Keratinocyte (primary cell): Measurements from ENCODE around the gene S100A4. TPM values are rescaled to one million over a fixed set of nuclear protein-coding genes. Genes with fewer than 3 reads are reported as not detected.

ENCODE experiments used
- DNase-seq: peaks from one replicate; pipeline ENCODE4 v3.0.0-alpha.2; 2011; ENCODE audit warnings: low read depth, missing footprints, low spot score
- FAIRE-seq: peaks from 2 replicates; lab custom pipeline; 2011; peaks lifted over from hg19 to GRCh38; lab: Jason Lieb, UNC
- H2AFZ ChIP-seq: 2 replicates; pipeline ENCODE4 v1.6.0; 2012; ENCODE audit warnings: low read length, control low read depth, inconsistent platforms; ENCODE audit not compliant: control insufficient read depth
- H3K27ac ChIP-seq: 2 replicates; pipeline ENCODE4 v1.5.1; 2011; ENCODE audit warnings: low read length; ENCODE audit not compliant: control insufficient read depth, insufficient read depth
- H3K27me3 ChIP-seq: 3 replicates; pipeline ENCODE4 v1.6.0; 2011; ENCODE audit warnings: low read length; ENCODE audit not compliant: control insufficient read depth, insufficient read depth; ENCODE audit errors: extremely low read depth
- H3K36me3 ChIP-seq, 2 experiments: 2 replicates in 1 of 2; 3 replicates in 1 of 2; pipeline ENCODE4 v1.5.1; 2011; ENCODE audit warnings: low read length in 2 of 2, mild to moderate bottlenecking in 1 of 2; ENCODE audit not compliant: control insufficient read depth in 2 of 2, insufficient read depth in 2 of 2; ENCODE audit errors: extremely low read depth in 1 of 2
- H3K4me1 ChIP-seq: 3 replicates; pipeline ENCODE4 v1.5.1; 2011; ENCODE audit warnings: low read length; ENCODE audit not compliant: control insufficient read depth, insufficient read depth; ENCODE audit errors: extremely low read depth
- H3K4me2 ChIP-seq: 3 replicates; pipeline ENCODE4 v1.6.0; 2011; ENCODE audit warnings: low read depth, low read length; ENCODE audit not compliant: control insufficient read depth, insufficient read depth; ENCODE audit errors: extremely low read depth
- H3K4me3 ChIP-seq, 3 experiments: fragments of 200-600 bp in 1 of 3; sonication (generic) in 1 of 3; 2 replicates in 2 of 3; 3 replicates in 1 of 3; pipeline ENCODE4 v1.5.1; 2011 to 2016; ENCODE audit warnings: low read length in 3 of 3, mild to moderate bottlenecking in 3 of 3, control low read depth in 2 of 3, inconsistent platforms in 1 of 3, low read depth in 1 of 3, mixed read lengths in 1 of 3, mixed run types in 1 of 3, moderate library complexity in 1 of 3; ENCODE audit not compliant: control insufficient read depth in 2 of 3, insufficient read depth in 2 of 3; ENCODE audit errors: extremely low read depth in 1 of 3
- H3K79me2 ChIP-seq: 2 replicates; pipeline ENCODE4 v1.6.0; 2012; ENCODE audit warnings: low read length; ENCODE audit not compliant: control insufficient read depth, insufficient read depth
- H3K9ac ChIP-seq: 3 replicates; pipeline ENCODE4 v1.6.0; 2011; ENCODE audit warnings: low read length; ENCODE audit not compliant: control insufficient read depth, insufficient read depth; ENCODE audit errors: extremely low read depth
- H3K9me1 ChIP-seq: 3 replicates; pipeline ENCODE4 v1.6.0; 2011; ENCODE audit warnings: low read length; ENCODE audit not compliant: control insufficient read depth, insufficient read depth; ENCODE audit errors: extremely low read depth
- H3K9me3 ChIP-seq: 2 replicates; pipeline ENCODE4 v1.5.1; 2012; ENCODE audit warnings: low read depth, low read length; ENCODE audit not compliant: control insufficient read depth
- H4K20me1 ChIP-seq: 3 replicates; pipeline ENCODE4 v1.6.0; 2011; ENCODE audit warnings: low read length; ENCODE audit not compliant: control insufficient read depth, insufficient read depth; ENCODE audit errors: extremely low read depth
- CTCF ChIP-seq, 3 experiments: IDR thresholded peaks in 1 of 3; conservative IDR thresholded peaks in 1 of 3; optimal IDR thresholded peaks in 1 of 3; 2 replicates in 2 of 3; 3 replicates in 1 of 3; pipeline versions ENCODE3 to v1.5.1; 2011; ENCODE audit warnings: low read length in 3 of 3, mild to moderate bottlenecking in 3 of 3, moderate library complexity in 2 of 3, control low read depth in 1 of 3, inconsistent platforms in 1 of 3; ENCODE audit not compliant: insufficient read depth in 2 of 3; ENCODE audit errors: extremely low read depth in 1 of 3
- EZH2 ChIP-seq: IDR thresholded peaks from one replicate; pipeline ENCODE4 v1.6.1; 2012; ENCODE audit warnings: inconsistent platforms, mild to moderate bottlenecking, low read length, moderate library complexity
- dilution Hi-C: fragments of 300-500 bp; cut with MboI; formaldehyde crosslinking; loops from one replicate; pipeline ENCODE4 v1.7.0; 2020; ENCODE audit warnings: low sequenced_read_pairs; ENCODE audit not compliant: extremely low pct_ligation_motif_present
- polyA plus RNA-seq, 5 experiments: library from polyadenylated mRNA; depleted of rRNA in 3 of 5; stranded (reverse) in 3 of 5; stranded (forward) in 1 of 5; unstranded in 1 of 5; fragments of >200 nt; gene quantifications; 1 replicate in 1 of 5; 2 replicates in 3 of 5; 3 replicates in 1 of 5; pipeline versions ENCODE4 v1.2.1 to v1.2.3, GENCODE V29; 2011 to 2012; ENCODE audit warnings: missing spikeins in 2 of 5, low read depth in 1 of 5, low replicate concordance in 1 of 5

Gene S100A4
- polyA plus RNA-seq, 1 donor (not counting 4 experiments of a cell fraction or from before 2014, with no cell fraction given), result 21.4 TPM

- Histone ChIP-seq H3K27ac (peak overlapping the region; percentile 34), H4K20me1 (no peaks in the 10 kb centered on the region), H3K9ac (peak overlapping the region; percentile 43), H3K4me2 (no peak overlapping the region), H3K9me3 (no peaks in the 10 kb centered on the region), H3K79me2 (no peaks in the 10 kb centered on the region), H3K4me3 (no peak overlapping the region), H3K4me1 (peaks cover 41% of the 10 kb centered on the region), H3K36me3 (no peaks in the 10 kb centered on the region), H3K27me3 (no peaks in the 10 kb centered on the region), H2AFZ (peak overlapping the region; percentile 42), H3K9me1 (no peaks in the 10 kb centered on the region)
- no peak for DNase-seq
- dilution Hi-C loops, result no loop called here
- peak; percentile 5 for FAIRE-seq
- TF ChIP-seq EZH2 (no peak), CTCF (optimal IDR thresholded peaks at IDR 0.05 in 1 of 3, IDR thresholded peaks at IDR 0.05 in 1 of 3, conservative IDR thresholded peaks at IDR 0.05 in 1 of 3; ENCODE audit: extremely low read depth in 1 of 3, insufficient read depth in 2 of 3, low read length in 3 of 3) (peak; percentile 87 to 95 (median 94))
These were observed 34.6 kb downstream of the S100A4 start for GRCh38 chr1:153510984-153511410.

GRCh38 chr1:153509729-153510354 is 35.8 kb downstream of the S100A4 start:
- no peaks in the 10 kb centered on the region for H3K36me3 ChIP-seq
- no peaks in the 10 kb centered on the region for H3K79me2 ChIP-seq
- DNase-seq (no peak), FAIRE-seq (peak; percentile 70)
- H3K9me1 ChIP-seq, result no peaks in the 10 kb centered on the region
- peaks cover 32% of the 10 kb centered on the region for H3K4me1 ChIP-seq
- dilution Hi-C loops, result loop anchor here (10.0 kb wide), 1 partner anchor 155 kb away; the partner anchor contains the start of gene S100A9
- no peak overlapping the region for H3K4me2 ChIP-seq
- H2AFZ ChIP-seq, result no peak overlapping the region
- H4K20me1 ChIP-seq, result no peaks in the 10 kb centered on the region
- no peak overlapping the region for H3K9ac ChIP-seq
- H3K27me3 ChIP-seq, result no peaks in the 10 kb centered on the region
- H3K4me3 ChIP-seq, result no peak overlapping the region
- no peak overlapping the region for H3K27ac ChIP-seq
- TF ChIP-seq EZH2, result no peak
- peak; percentile 84 to 96 (median 91) for TF ChIP-seq CTCF (optimal IDR thresholded peaks at IDR 0.05 in 1 of 3, IDR thresholded peaks at IDR 0.05 in 1 of 3, conservative IDR thresholded peaks at IDR 0.05 in 1 of 3; ENCODE audit: extremely low read depth in 1 of 3, insufficient read depth in 2 of 3, low read length in 3 of 3)
- no peaks in the 10 kb centered on the region for H3K9me3 ChIP-seq
